Transverse colon (tissue), 3 donors: Measurements from ENCODE around the gene NES.
A peak's percentile ranks its signal among the peaks of the same experiment; 100 is the strongest.

Experiments used
- EP300 ChIP-seq: sonication (generic); formaldehyde crosslinking; IDR thresholded peaks from one replicate; pipeline ENCODE4 v1.6.1; 2017; ENCODE audit warnings: antibody characterized with exemption, low read depth
- TF ChIP-seq, protein P1 (sequence below), 5 experiments: fragments of 200-600 bp in 3 of 5; fragments of 450-650 bp in 2 of 5; sonication (generic) in 3 of 5; IDR thresholded peaks; 1 replicate in 2 of 5; 2 replicates in 3 of 5; pipeline ENCODE4 v1.5.1; 2016 to 2017; ENCODE audit warnings: antibody characterized with exemption in 5 of 5, inconsistent platforms in 3 of 5, mild to moderate bottlenecking in 2 of 5, moderate library complexity in 1 of 5

DNA sequence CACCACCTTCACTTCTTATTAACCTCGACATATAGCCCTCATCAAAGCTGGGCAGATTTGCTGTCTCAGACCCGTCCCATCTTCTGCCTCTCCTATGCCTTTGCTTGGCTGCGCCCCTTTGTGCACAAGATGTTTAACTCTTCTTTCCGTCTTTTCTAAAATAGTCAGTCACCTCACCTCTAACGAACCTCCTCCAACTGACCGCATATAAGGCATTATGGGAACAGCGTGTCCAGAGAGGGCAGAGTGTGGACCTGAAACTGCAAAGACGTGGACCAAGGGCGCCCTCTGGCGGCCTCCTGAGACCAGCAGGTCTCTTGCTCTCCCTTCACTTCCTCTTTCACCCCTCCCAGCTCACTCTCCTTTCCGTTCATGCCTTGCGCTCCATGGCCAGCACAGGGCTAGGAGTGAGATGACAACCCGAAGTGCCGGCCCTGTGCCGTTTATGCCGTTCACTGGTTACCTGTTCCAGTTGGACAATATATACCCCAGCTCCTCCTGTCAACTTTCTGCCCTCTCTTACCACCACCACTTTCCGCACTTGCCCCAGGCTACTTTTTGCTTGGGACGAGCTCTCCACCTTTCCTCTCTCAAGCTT lies 48.6 kb upstream of the NES start:
- TF ChIP-seq, protein P1, sequence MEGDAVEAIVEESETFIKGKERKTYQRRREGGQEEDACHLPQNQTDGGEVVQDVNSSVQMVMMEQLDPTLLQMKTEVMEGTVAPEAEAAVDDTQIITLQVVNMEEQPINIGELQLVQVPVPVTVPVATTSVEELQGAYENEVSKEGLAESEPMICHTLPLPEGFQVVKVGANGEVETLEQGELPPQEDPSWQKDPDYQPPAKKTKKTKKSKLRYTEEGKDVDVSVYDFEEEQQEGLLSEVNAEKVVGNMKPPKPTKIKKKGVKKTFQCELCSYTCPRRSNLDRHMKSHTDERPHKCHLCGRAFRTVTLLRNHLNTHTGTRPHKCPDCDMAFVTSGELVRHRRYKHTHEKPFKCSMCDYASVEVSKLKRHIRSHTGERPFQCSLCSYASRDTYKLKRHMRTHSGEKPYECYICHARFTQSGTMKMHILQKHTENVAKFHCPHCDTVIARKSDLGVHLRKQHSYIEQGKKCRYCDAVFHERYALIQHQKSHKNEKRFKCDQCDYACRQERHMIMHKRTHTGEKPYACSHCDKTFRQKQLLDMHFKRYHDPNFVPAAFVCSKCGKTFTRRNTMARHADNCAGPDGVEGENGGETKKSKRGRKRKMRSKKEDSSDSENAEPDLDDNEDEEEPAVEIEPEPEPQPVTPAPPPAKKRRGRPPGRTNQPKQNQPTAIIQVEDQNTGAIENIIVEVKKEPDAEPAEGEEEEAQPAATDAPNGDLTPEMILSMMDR (IDR thresholded peaks at IDR 0.05) = peak; percentile 92 to 96 (median 93)
- TF ChIP-seq EP300 = no peak
